Motor neuron (in vitro differentiated cells): ENCODE measurements around the gene KLF16. TPM values are rescaled to one million over a fixed set of nuclear protein-coding genes. Genes with fewer than 3 reads are reported as not detected.

Source experiments
- ATAC-seq, 8 experiments: fragments of 200-7000 bp; cut with Tn5 transposase; replicated peaks in 6 of 8; 2 replicates each; pipeline ENCODE4 v1.8.0; 2021; ENCODE audit warnings: mild to moderate bottlenecking in 8 of 8, moderate library complexity in 8 of 8
- H3K27ac ChIP-seq, 2 donors: fragments of 250-450 bp; sonication (Bioruptor Pico); 2 replicates each; pipeline ENCODE4 v1.9.0; 2021; ENCODE audit warnings: antibody characterized with exemption in 2 of 2, mild to moderate bottlenecking in 2 of 2, moderate library complexity in 1 of 2
- H3K4me1 ChIP-seq, 2 donors: fragments of 250-450 bp; sonication (Bioruptor Pico); replicated peaks in 1 of 2; 2 replicates each; pipeline ENCODE4 v1.6.1; 2021; ENCODE audit warnings: antibody characterized with exemption in 2 of 2, mild to moderate bottlenecking in 2 of 2, moderate library complexity in 1 of 2
- H3K4me3 ChIP-seq, 5 donors: fragments of 250-450 bp; sonication (Bioruptor Pico); 2 replicates each; pipeline ENCODE4 v1.9.0; 2021; ENCODE audit warnings: antibody characterized with exemption in 5 of 5, mild to moderate bottlenecking in 5 of 5, moderate library complexity in 4 of 5
- WGBS, 10 experiments: fragments of 450-650 bp; shearing (Covaris generic); methylation state at CpG; one replicate each; pipeline ENCODE4 v1.0.0; 2022; 5-methylcytosine and 5-hydroxymethylcytosine counted together
- in situ Hi-C, 9 experiments: fragments of 400-800 bp; cut with MboI; loops; one replicate each; pipeline ENCODE4 v1.15.0; 2021; ENCODE audit warnings: low sequenced_read_pairs in 9 of 9, low pct_unique_long_range_greater_than_20kb in 2 of 9; ENCODE audit not compliant: unreplicated experiment in 9 of 9
- total RNA-seq, 8 experiments: library from RNA; unstranded; fragments of 300-600 nt; gene quantifications; 2 replicates each; pipeline versions ENCODE4 v1.2.3 to v1.2.4, GENCODE V29; 2022

KLF16 gene
- total RNA-seq, 8 experiments from 2014 or later, result 2.7 to 18.6 (median 4.6) TPM

DNA sequence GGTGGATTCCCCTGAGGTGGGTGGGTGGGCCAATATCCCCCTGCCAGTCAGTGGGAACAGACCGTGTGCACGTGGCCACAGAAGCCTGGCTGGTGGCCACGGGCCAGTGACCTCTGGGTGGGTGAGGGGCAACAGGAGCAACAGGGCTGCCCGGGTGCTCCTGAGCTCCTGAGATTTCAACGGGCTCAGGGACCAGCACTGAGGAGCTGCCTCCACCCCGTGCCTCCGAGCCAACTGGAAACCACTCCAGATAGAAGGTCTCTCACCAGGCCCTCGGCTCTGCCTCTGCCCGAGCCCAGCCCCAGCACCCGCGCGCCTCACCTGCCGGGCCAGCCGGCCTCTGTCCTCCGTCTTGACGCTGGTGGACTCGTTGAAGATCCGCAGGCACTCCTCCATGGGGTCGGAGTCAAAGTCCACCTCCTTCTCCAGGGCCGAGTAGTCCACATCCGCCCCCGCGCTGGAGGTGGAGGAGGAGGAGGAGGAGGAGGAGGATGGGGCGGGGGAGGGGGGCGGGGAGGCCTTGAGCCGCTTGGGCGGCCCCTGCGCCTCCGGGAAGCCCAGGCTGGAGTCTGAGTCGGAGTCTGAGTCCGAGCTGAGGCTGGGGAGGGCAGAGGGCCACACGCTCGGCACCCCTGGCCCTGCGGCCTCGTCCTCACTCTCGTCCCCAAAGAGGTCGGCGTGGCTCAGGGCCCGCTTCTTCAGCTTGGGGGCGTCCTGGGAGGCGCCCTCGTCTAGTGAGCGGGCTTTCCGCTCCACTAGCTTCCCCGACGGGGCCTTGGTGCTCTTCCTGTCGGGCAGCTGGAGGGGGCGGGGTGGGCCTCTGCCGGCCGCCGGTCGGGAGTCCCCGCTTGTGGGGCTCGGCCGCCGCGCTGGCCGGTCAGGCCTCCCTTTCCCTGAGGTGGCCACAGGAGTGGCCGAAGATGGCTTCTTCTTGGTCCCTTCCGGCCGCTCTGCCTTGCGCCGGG is 36.5 kb downstream of the KLF16 start:
- ATAC-seq, result peak in 7 of 8 experiments; percentile 3 to 32 (median 20)
- 26% methylated on average over 6 of the region's 63 CpGs; no CpG with 5 or more reads in 9 of the 10 experiments for WGBS, 10 experiments
- H3K27ac ChIP-seq, result no peak overlapping the region

GRCh38 chr19:1825909-1826556 is 37.3 kb downstream of the KLF16 start:
- in situ Hi-C loops, result no loop called here
- Histone ChIP-seq H3K4me1 (peaks cover 2 to 17% of the 10 kb centered on the region in 2 donors), H3K27ac (no peak overlapping the region), H3K4me3 (no peak overlapping the region)
- WGBS, 10 experiments, result 0 to 80% (median 30%) methylated on average over 1 to 3 of the region's 15 CpGs; no CpG with 5 or more reads in 6 of the 10 experiments
- ATAC-seq, result peak; percentile 58 to 88 (median 78)

More for the DNA sequence above, 36.5 kb downstream of the KLF16 start:
- Histone ChIP-seq H3K4me1 (peaks cover 2 to 17% of the 10 kb centered on the region in 2 donors), H3K4me3 (no peak overlapping the region)
- in situ Hi-C loops, result no loop called here

DNA sequence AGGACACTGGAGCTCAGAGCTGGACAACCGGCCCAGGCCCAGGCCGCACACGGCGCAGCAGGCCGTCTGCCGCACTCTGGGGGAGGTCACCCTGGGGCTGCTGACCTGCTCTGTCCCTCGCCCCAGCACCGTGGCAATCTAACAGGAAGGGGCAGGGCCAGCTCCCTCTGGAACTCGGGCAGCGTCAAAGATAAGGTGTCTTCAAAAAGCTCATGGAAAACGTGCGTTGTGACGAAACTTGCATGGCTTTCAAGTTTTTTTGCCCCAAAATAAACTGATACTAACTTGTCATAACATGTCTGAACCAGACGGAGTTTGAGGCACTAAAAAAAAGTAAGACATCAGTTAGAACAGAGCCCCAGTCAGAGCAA is 39.1 kb downstream of the KLF16 start:
- no peak overlapping the region for H3K27ac ChIP-seq
- in situ Hi-C loops, result loop anchor here in 1 of 9 experiments (25.0 kb wide), 1 partner anchor 287 kb away; no protein-coding TSS in a partner anchor
- 60 to 100% (median 88%) methylated on average over 1 to 8 of the region's 14 CpGs; no CpG with 5 or more reads in 2 of the 10 experiments for WGBS, 10 experiments
- H3K4me1 ChIP-seq, result peaks cover 14 to 28% of the 10 kb centered on the region in 2 donors
- ATAC-seq, result no peak
- no peak overlapping the region for H3K4me3 ChIP-seq

- ATAC-seq, result no peak
- in situ Hi-C loops, result loop anchor here in 1 of 9 experiments (25.0 kb wide), 1 partner anchor 286 kb away; no protein-coding TSS in a partner anchor
- Histone ChIP-seq H3K27ac (no peak overlapping the region), H3K4me3 (no peak overlapping the region), H3K4me1 (peaks cover 19 to 33% of the 10 kb centered on the region in 2 donors)
- 80 to 90% methylated on average over 2 to 5 of the region's 36 CpGs; no CpG with 5 or more reads in 8 of the 10 experiments for WGBS, 10 experiments
Measured at GRCh38 chr19:1823539-1824251, 39.7 kb downstream of the KLF16 start.

- Histone ChIP-seq H3K4me3 (no peak overlapping the region), H3K4me1 (peaks cover 19 to 36% of the 10 kb centered on the region in 2 donors), H3K27ac (no peak overlapping the region)
- no peak for ATAC-seq
- in situ Hi-C loops, result loop anchor here in 1 of 9 experiments (25.0 kb wide), 1 partner anchor 286 kb away; no protein-coding TSS in a partner anchor
- WGBS, 10 experiments, result 100% methylated on average over 1 of the region's 8 CpGs; no CpG with 5 or more reads in 8 of the 10 experiments
Measured at GRCh38 chr19:1823020-1823419, 40.4 kb downstream of the KLF16 start.

DNA sequence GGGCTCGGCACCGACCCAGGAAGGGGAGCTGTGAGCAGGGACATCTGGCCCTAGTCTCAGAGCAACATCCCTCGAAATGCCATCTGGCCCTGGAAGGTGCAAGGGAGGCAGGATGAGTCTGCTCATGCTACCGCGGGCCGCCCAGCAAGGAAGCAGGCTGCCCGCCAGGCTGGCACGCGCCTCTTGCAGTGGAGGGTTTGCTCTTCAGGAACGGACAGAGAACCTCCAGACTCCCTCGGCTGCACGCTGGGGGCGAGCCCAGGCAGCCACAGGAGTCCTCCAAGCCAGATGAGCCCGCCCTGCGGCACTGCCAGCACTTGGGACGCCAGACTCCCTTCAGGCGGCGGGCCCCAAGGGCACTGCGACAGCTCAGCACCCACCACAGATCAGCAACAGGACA is 41.2 kb downstream of the KLF16 start:
- in situ Hi-C loops, result loop anchor here in 1 of 9 experiments (25.0 kb wide), 1 partner anchor 285 kb away; no protein-coding TSS in a partner anchor

GRCh38 chr19:1819341-1820255 is 43.8 kb downstream of the KLF16 start:
- Histone ChIP-seq H3K4me3 (no peak overlapping the region), H3K4me1 (peaks cover 19 to 32% of the 10 kb centered on the region in 2 donors), H3K27ac (peak overlapping the region; percentile 6 to 76)
- 40 to 55% methylated on average over 1 to 4 of the region's 43 CpGs; no CpG with 5 or more reads in 8 of the 10 experiments for WGBS, 10 experiments
- ATAC-seq, result peak in 6 of 8 experiments; percentile 18 to 70 (median 38)
- in situ Hi-C loops, result loop anchor here in 1 of 9 experiments (25.0 kb wide), 1 partner anchor 282 kb away; no protein-coding TSS in a partner anchor

More for the DNA sequence above, 41.2 kb downstream of the KLF16 start:
- 73 to 88% methylated on average over 2 to 3 of the region's 19 CpGs; no CpG with 5 or more reads in 8 of the 10 experiments for WGBS, 10 experiments
- ATAC-seq, result no peak
- no peak overlapping the region for H3K27ac ChIP-seq
- H3K4me1 ChIP-seq, result peaks cover 19 to 33% of the 10 kb centered on the region in 2 donors
- no peak overlapping the region for H3K4me3 ChIP-seq

GRCh38 chr19:1818549-1819195 is 44.7 kb downstream of the KLF16 start:
- in situ Hi-C loops, result loop anchor here in 1 of 9 experiments (25.0 kb wide), 1 partner anchor 281 kb away; no protein-coding TSS in a partner anchor
- H3K4me3 ChIP-seq, result no peak overlapping the region
- peak overlapping the region; percentile 24 to 76 for H3K27ac ChIP-seq
- no peak for ATAC-seq
- peaks cover 19 to 32% of the 10 kb centered on the region in 2 donors for H3K4me1 ChIP-seq
- WGBS, 10 experiments, result 80% methylated on average over 1 of the region's 33 CpGs; no CpG with 5 or more reads in 9 of the 10 experiments

DNA sequence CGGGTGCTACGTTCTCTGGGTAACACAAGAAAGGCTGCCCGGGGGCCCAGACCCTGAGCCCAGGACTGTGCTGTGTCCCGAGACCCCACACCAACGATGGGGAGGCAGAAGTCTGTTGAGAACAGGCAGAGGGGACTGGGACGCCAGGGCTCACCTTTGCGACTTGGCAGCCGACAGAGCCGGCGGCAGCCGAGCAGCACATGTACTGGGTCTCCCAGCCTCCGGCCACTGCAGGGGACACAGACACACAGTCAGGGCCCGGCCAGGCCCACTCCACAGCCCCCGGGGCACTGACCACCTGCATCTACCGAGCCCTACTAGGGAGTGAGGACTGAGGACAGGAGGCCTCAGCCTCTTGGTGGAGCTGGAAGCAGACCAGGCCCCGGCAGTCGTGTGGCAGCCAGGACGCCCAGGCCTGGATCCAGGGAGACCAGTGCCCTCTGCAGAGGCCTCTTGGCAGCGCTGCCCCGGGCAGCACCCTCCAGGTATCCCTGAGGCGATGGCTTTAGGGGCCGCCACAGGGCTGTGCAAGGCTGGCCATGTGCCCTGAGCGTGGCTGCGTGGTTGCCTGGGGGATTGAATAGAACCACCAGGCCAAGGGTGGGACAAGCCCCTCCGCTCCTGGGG is 45.7 kb downstream of the KLF16 start:
- 67 to 100% (median 91%) methylated on average over 2 to 6 of the region's 25 CpGs; no CpG with 5 or more reads in 5 of the 10 experiments for WGBS, 10 experiments

DNA sequence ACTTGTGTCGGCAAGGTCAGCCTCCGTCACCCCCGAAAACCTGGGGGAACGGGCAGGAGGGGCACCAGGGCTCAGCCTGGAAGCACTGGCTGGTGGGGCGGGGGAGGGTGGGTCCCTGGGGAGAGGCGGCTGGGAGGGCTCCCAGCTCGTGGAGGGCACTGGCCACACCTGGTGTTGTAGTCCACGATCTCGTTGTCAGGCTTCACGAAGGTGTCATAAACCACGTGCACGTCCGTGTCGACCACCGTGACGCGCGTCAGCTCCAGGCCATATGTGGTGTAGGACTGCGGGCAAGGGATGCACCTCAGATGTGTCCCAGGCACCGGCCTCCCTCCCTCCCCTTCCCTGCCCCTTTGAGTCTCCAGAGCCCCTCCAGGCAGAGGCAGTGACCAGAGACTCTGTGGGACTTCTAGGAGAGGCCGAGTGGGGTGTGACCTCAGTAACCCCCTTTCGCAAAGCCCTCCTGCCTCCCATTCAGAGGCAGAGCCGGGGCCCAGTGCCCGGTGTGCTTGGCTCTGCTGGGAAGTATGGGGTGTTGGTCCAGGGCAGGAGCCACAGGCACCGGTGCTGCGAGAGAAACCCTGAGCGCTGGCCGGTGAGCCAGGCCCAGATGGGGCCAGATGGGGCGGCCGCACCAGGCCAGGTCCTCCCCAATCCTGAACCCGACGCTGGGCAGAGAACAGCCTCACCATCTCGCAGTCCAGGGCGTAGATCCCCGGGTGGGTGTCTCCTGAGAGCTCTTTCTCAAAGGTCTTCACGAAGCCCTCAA is 46.7 kb downstream of the KLF16 start:
- Histone ChIP-seq H3K4me3 (no peak overlapping the region), H3K27ac (no peak overlapping the region), H3K4me1 (peaks cover 29 to 32% of the 10 kb centered on the region in 2 donors)
- in situ Hi-C loops, result loop anchor here in 1 of 9 experiments (25.0 kb wide), 1 partner anchor 279 kb away; no protein-coding TSS in a partner anchor
- WGBS, 10 experiments, result 84 to 89% methylated on average over 3 to 5 of the region's 36 CpGs; no CpG with 5 or more reads in 8 of the 10 experiments
- no peak for ATAC-seq

More for the DNA sequence above, 45.7 kb downstream of the KLF16 start:
- ATAC-seq, result no peak
- no peak overlapping the region for H3K4me3 ChIP-seq
- in situ Hi-C loops, result loop anchor here in 1 of 9 experiments (25.0 kb wide), 1 partner anchor 280 kb away; no protein-coding TSS in a partner anchor
- peaks cover 29 to 32% of the 10 kb centered on the region in 2 donors for H3K4me1 ChIP-seq
- H3K27ac ChIP-seq, result no peak overlapping the region
